Activated CD8-positive, alpha-beta memory T cell treated with anti-CD3 and anti-CD28 coated beads for 4 hours (primary cell): Measurements from ENCODE around the gene TRIM66.

ENCODE experiments used
- DNase-seq, 2 donors: peaks; one replicate each; pipeline ENCODE4 v3.0.0-alpha.2; 2020; ENCODE audit warnings: low read depth in 2 of 2

Gene TRIM66

GRCh38 chr11:8658321-8659057, 24.0 kb downstream of the TRIM66 start:
- no peak for DNase-seq

GRCh38 chr11:8656291-8656690, 26.2 kb downstream of the TRIM66 start:
- no peak for DNase-seq

GRCh38 chr11:8654503-8654902, 28.0 kb downstream of the TRIM66 start:
- no peak for DNase-seq

DNA sequence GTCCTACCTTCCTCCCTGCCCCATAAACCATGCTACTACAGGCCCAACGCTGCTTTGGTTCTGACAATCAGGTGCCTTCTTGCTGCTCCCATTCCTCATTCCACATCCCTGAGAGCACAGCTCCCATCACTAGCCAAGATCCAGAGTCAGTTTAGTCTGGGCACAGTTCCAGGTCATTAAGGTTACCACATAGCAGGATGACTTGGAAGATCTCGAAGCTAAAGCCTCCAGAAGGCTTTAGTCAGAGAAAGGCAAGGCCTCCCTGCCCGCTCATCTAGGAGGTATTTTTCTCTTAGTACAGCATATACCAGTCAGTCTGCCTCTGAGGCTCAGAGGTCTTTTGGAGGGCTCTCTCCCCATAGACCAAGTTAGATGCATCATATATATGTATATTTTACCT, 30.3 kb downstream of the TRIM66 start:
- DNase-seq: no peak

DNA sequence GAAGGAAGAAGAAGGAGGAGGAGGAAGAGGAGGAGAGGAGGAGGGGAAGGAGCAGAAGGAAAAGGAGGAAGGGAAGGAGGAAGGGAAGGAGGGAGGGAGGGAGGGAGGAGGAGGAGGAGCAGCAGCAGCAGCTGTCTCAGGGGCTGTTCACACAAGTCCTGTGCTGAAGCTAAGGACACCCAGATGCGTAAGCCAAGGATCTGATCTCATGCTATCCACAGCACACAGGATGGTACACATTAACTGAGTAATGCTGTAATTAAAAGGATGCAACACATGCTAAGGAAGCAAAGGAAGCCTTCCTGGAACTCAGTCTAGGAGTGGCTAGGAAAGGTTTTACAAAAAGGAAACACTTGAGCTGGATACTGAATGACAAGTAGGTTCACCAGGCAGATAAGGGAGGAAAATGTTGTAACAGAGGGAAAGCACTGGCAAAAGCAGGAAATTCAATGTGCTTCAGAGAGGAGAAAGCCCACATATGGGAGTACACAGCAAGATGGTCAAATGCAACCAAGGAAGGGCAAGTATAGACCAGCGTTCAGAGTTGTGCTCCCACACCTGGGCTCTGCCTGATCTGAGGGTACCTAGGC, 32.0 kb downstream of the TRIM66 start:
- no peak for DNase-seq

- no peak for DNase-seq
Measured at GRCh38 chr11:8649361-8649760, 33.1 kb downstream of the TRIM66 start.

- no peak for DNase-seq
Measured at GRCh38 chr11:8646873-8647272, 35.6 kb downstream of the TRIM66 start.

- no peak for DNase-seq
Measured at GRCh38 chr11:8642196-8642841, 40.1 kb downstream of the TRIM66 start.

GRCh38 chr11:8641332-8641731, 41.1 kb downstream of the TRIM66 start:
- DNase-seq: no peak

- no peak for DNase-seq
Measured at GRCh38 chr11:8640267-8640906, 42.1 kb downstream of the TRIM66 start.

- no peak for DNase-seq
Measured at GRCh38 chr11:8639655-8640054, 42.8 kb downstream of the TRIM66 start.

- no peak for DNase-seq
Measured at GRCh38 chr11:8638300-8638699, 44.2 kb downstream of the TRIM66 start.

- no peak for DNase-seq
Measured at GRCh38 chr11:8636127-8636526, 46.3 kb downstream of the TRIM66 start.

- DNase-seq: no peak
Measured at GRCh38 chr11:8634498-8634897, 48.0 kb downstream of the TRIM66 start.

DNA sequence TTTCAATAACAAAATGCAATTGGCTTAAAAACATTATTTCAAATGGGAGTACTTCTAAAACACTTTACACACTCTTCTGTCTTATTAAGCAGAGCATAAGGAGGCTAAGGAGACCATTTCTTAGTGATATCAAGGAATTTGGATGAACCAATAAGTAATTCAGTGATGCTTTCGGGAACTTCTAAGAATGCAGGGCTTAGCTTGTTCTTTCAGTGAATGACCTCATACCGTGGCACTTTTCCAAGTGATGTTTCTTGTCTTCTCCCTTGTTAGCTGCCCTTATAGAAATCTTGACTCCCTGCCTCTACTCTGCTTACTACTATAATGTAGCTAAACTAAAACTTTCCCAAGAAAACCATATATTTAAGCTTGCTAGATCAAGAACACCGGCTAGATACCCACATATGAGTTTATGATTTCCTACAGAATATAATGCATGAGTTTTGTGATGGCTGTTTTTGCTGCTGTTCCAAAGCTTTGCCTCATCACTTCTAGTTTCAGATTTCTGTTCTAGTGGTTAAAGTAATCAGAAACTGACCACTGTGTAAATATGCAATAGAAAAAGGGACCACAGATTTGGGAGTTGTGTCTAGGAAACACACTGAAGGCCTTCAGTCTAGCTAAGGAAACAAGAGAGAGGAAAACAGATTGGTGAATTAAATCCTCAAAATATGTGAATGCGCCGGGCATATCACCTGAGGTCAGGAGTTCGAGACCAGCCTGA, 50.9 kb downstream of the TRIM66 start:
- DNase-seq: no peak

GRCh38 chr11:8624698-8625097, 57.8 kb downstream of the TRIM66 start:
- DNase-seq: no peak

GRCh38 chr11:8621147-8621546, 61.3 kb downstream of the TRIM66 start:
- no peak for DNase-seq

DNA sequence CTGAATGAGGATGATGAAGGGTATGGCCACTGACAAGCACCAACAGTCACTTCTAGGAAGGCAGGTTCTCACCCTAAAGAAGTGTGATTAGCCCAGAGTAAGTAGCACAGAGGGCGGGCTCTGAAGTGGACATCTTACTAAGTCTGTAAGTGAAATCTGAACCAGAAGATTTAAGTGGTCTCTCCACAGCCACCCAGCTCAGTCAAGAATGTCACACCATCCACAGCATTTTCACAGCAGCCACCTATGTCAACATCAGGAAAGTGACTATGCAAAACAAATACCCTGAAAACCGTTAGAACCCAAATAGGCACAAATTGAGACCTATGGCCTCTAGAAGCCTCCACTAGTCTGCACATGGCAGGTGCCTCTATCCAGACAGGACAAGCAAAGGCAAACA, 65.4 kb downstream of the TRIM66 start:
- DNase-seq: no peak

- no peak for DNase-seq
Measured at GRCh38 chr11:8615291-8616032, 67.0 kb downstream of the TRIM66 start.

GRCh38 chr11:8614497-8614896, 68.0 kb downstream of the TRIM66 start:
- DNase-seq: no peak

DNA sequence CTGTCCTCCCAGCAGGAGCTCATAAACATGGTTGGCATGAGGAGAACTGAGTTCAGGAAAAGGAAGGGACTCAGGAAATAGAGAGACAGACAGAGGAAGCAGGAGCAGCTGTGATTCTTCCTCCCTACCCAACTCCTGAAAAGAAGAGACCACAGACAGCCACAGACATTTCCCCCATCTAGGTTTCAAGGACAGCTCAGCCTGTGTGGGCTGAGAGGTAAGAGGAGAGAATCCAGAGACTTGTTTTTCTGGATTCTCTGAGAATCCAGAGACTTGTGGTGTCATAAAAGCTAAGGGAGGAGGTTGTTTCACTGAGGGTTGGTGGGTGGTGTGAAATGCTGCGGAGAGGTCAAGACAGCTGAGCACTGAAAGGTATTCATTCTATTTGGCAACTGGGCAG, 69.4 kb downstream of the TRIM66 start:
- no peak for DNase-seq
